K562 (cell line): ENCODE measurements around the gene C1QTNF7. TPM values are rescaled to one million over a fixed set of nuclear protein-coding genes. Genes with fewer than 3 reads are reported as not detected.

Source experiments
- ATAC-seq: fragments of 200-7000 bp; cut with Tn5 transposase; 3 replicates; pipeline ENCODE4 v1.9.1; 2020; ENCODE audit warnings: moderate library complexity
- BruUV-seq: library from RNA; stranded (reverse); fragments of 400-500 nt; replicated peaks from 2 replicates; lab custom pipeline; 2021; lab: Mats Ljungman, UMichigan
- CTCF ChIA-PET: fragments of 300-600 bp; formaldehyde crosslinking; extraction: SDS; loops from one replicate; lab custom pipeline; 2021; ENCODE audit warnings: low intra/inter-chr PET ratio; lab: Yijun Ruan, JAX
- POLR2A ChIA-PET: fragments of 300-600, 350-650 bp; sonication (Branson Sonifier 250); formaldehyde crosslinking; extraction: SDS; loops from one replicate; lab custom pipeline; 2021; ENCODE audit warnings: antibody characterized with exemption, inconsistent platforms; lab: Yijun Ruan, JAX
- DNase-seq, 4 experiments: peaks; one replicate each; pipeline versions ENCODE4 v3.0.0 to v3.0.0-alpha.2; 2011 to 2018; ENCODE audit warnings: low spot score in 3 of 4, mixed read lengths in 3 of 4; ENCODE audit errors: extremely low read depth in 1 of 4
- FAIRE-seq: peaks from 2 replicates; lab custom pipeline; 2011; peaks lifted over from hg19 to GRCh38; lab: Jason Lieb, UNC
- H2AFZ ChIP-seq: 2 replicates; pipeline ENCODE4 v1.6.0; 2011; ENCODE audit warnings: low read depth, low read length, control low read depth, inconsistent platforms
- H3K27ac ChIP-seq: fragments of 200-600 bp; 3 replicates; pipeline ENCODE4 v1.8.0; 2011; ENCODE audit warnings: low read depth, mild to moderate bottlenecking, control low read depth, inconsistent platforms, low read length, moderate library complexity, mixed read lengths; ENCODE audit errors: extremely low read depth
- H3K27me3 ChIP-seq, 2 experiments: fragments of 300-600 bp in 1 of 2; 2 replicates in 1 of 2; 3 replicates in 1 of 2; pipeline versions ENCODE4 v1.6.0 to v1.8.0; 2011; ENCODE audit warnings: inconsistent platforms in 2 of 2, low read length in 2 of 2, mild to moderate bottlenecking in 1 of 2, mixed read lengths in 1 of 2, moderate library complexity in 1 of 2; ENCODE audit not compliant: control insufficient read depth in 2 of 2, insufficient read depth in 2 of 2
- H3K36me3 ChIP-seq: fragments of 300-600 bp; 3 replicates; pipeline ENCODE4 v1.8.0; 2011; ENCODE audit warnings: mild to moderate bottlenecking, low read length, inconsistent platforms; ENCODE audit not compliant: control insufficient read depth, insufficient read depth
- H3K4me1 ChIP-seq, 2 experiments: fragments of 200-600 bp in 1 of 2; replicated peaks in 1 of 2; 2 replicates in 1 of 2; 3 replicates in 1 of 2; pipeline versions ENCODE4 v1.5.1 to v1.8.0; 2011; ENCODE audit warnings: inconsistent platforms in 2 of 2, low read length in 2 of 2, mild to moderate bottlenecking in 1 of 2, mixed read lengths in 1 of 2, moderate library complexity in 1 of 2; ENCODE audit not compliant: control insufficient read depth in 2 of 2, insufficient read depth in 2 of 2
- H3K4me2 ChIP-seq: 2 replicates; pipeline ENCODE4 v1.6.1; 2011; ENCODE audit warnings: low read length, control low read depth, inconsistent platforms, mixed read lengths; ENCODE audit not compliant: insufficient read depth
- H3K4me3 ChIP-seq: fragments of 200-600 bp; sonication (generic), shearing (Covaris generic); 2 replicates; pipeline ENCODE4 v1.5.1; 2016; ENCODE audit warnings: control low read depth, inconsistent platforms
- H3K79me2 ChIP-seq: fragments of 200-600 bp; 3 replicates; pipeline ENCODE4 v1.8.0; 2011; ENCODE audit warnings: low read length, inconsistent platforms; ENCODE audit not compliant: control insufficient read depth, insufficient read depth
- H3K9ac ChIP-seq, 2 experiments: 2 replicates each; pipeline versions ENCODE4 v1.6.0 to v1.6.1; 2011; ENCODE audit warnings: low read depth in 2 of 2, low read length in 2 of 2, control low read depth in 1 of 2, inconsistent platforms in 1 of 2, mild to moderate bottlenecking in 1 of 2, mixed read lengths in 1 of 2; ENCODE audit not compliant: insufficient read depth in 1 of 2
- H3K9me1 ChIP-seq: one replicate; pipeline ENCODE4 v1.6.0; 2011; ENCODE audit warnings: inconsistent platforms, mild to moderate bottlenecking, low read length, moderate library complexity; ENCODE audit not compliant: control insufficient read depth, insufficient read depth
- H3K9me3 ChIP-seq: replicated peaks from 2 replicates; pipeline ENCODE4 v1.5.1; 2011; ENCODE audit warnings: low read depth, low read length, inconsistent platforms; ENCODE audit not compliant: control insufficient read depth, insufficient read depth
- H4K20me1 ChIP-seq: replicated peaks from 2 replicates; pipeline ENCODE4 v1.6.1; 2011; ENCODE audit warnings: low read length, inconsistent platforms, mixed read lengths; ENCODE audit not compliant: control insufficient read depth, insufficient read depth
- CREM ChIP-seq: IDR thresholded peaks from 2 replicates; pipeline ENCODE4 v1.6.1; 2014; ENCODE audit warnings: antibody characterized with exemption, low read depth
- E2F4 ChIP-seq: sonication (generic); formaldehyde crosslinking; IDR thresholded peaks from 2 replicates; pipeline ENCODE4 v1.8.0; 2022; ENCODE audit warnings: mild to moderate bottlenecking, low read depth, missing genetic modification reagents
- EP300 ChIP-seq: IDR thresholded peaks from 2 replicates; pipeline ENCODE4 v1.6.1; 2012; ENCODE audit warnings: low read length, improper control_type of control experiment
- ESRRA ChIP-seq: fragments of 450-650 bp; IDR thresholded peaks from 2 replicates; pipeline ENCODE4 v1.6.1; 2014; ENCODE audit warnings: low read depth, mild to moderate bottlenecking, moderate library complexity, borderline replicate concordance
- JUN ChIP-seq, 2 experiments: sonication (generic) in 1 of 2; formaldehyde crosslinking in 1 of 2; IDR thresholded peaks; 2 replicates each; pipeline versions ENCODE4 v1.6.1 to v1.8.0; 2012 to 2022; ENCODE audit warnings: borderline replicate concordance in 2 of 2, mild to moderate bottlenecking in 2 of 2, improper control_type of control experiment in 1 of 2, low read depth in 1 of 2, low read length in 1 of 2, missing genetic modification reagents in 1 of 2
- RNF2 ChIP-seq: sonication (generic); IDR thresholded peaks from 2 replicates; pipeline ENCODE4 v1.6.1; 2016
- SMARCB1 ChIP-seq: IDR thresholded peaks from 2 replicates; pipeline ENCODE4 v1.6.1; 2011; ENCODE audit warnings: improper control_type of control experiment, low read depth; ENCODE audit not compliant: insufficient read length
- TAF9B ChIP-seq: fragments of 450-650 bp; IDR thresholded peaks from 2 replicates; pipeline ENCODE4 v1.6.1; 2018; ENCODE audit warnings: mild to moderate bottlenecking; ENCODE audit not compliant: partially characterized antibody
- ZNF655 ChIP-seq: fragments of 250-450 bp; sonication (Bioruptor Pico); IDR thresholded peaks from 2 replicates; pipeline ENCODE4 v1.5.0; 2021
- ZNF778 ChIP-seq: fragments of 450-650 bp; formaldehyde crosslinking; IDR thresholded peaks from 2 replicates; pipeline ENCODE4 v1.4.0; 2020; ENCODE audit warnings: mild to moderate bottlenecking, moderate library complexity
- WGBS: fragments of 100-300 bp; shearing (Covaris generic); methylation state at CpG from one replicate; pipeline ENCODE4 v1.1.6; 2016; ENCODE audit warnings: low coverage, mixed read lengths; ENCODE audit not compliant: insufficient coverage; ENCODE audit errors: missing lambda C conversion rate; 5-methylcytosine and 5-hydroxymethylcytosine counted together
- in situ Hi-C: fragments of 300-500 bp; cut with MboI; formaldehyde crosslinking; loops from 4 replicates; pipeline ENCODE4 v1.15.0; 2018; ENCODE audit warnings: inconsistent platforms, mixed read lengths
- intact Hi-C: fragments of 100-400 bp; cut with micrococcal nuclease; formaldehyde crosslinking; loops from 2 replicates; pipeline ENCODE4 v1.14.2; 2022
- polyA plus RNA-seq, 8 experiments: library from polyadenylated mRNA; depleted of rRNA in 4 of 8; stranded (reverse) in 5 of 8; unstranded in 3 of 8; fragments of >200 nt; fragmentation: Nextera tagmentation in 2 of 8; fragmentation: Illumina TruSeq in 1 of 8; extraction: Ambion mirVana in 2 of 8; extraction: Trizol in 1 of 8; gene quantifications; 2 replicates each; pipeline versions ENCODE4 v1.2.1 to v1.2.3, GENCODE V29; 2011 to 2014; ENCODE audit warnings: inconsistent platforms in 1 of 8, missing spikeins in 1 of 8
- total RNA-seq, 7 experiments: library from RNA; depleted of rRNA in 6 of 7; stranded (reverse); fragments of >200 nt in 6 of 7; fragmentation: Illumina TruSeq in 2 of 7; extraction: Trizol in 2 of 7; gene quantifications; 2 replicates each; pipeline versions ENCODE4 v1.2.1 to v1.2.3, GENCODE V29; 2011 to 2021; ENCODE audit warnings: low replicate concordance in 1 of 7
- TF ChIP-seq, protein P1 (sequence below): fragments of 150-350 bp; conservative IDR thresholded peaks from 2 replicates; pipeline ENCODE4 v1.6.1; 2014; ENCODE audit warnings: low read length
- TF ChIP-seq, protein P2 (sequence below): fragments of 450-650 bp; IDR thresholded peaks from 2 replicates; pipeline ENCODE4 v1.7.1; 2018; ENCODE audit warnings: mild to moderate bottlenecking, low read depth; ENCODE audit not compliant: partially characterized antibody

C1QTNF7 gene
- total and polyA plus RNA-seq, 9 of the 15 experiments (the other 6 are each of a cell fraction or from before 2014, with no cell fraction given): not detected

DNA sequence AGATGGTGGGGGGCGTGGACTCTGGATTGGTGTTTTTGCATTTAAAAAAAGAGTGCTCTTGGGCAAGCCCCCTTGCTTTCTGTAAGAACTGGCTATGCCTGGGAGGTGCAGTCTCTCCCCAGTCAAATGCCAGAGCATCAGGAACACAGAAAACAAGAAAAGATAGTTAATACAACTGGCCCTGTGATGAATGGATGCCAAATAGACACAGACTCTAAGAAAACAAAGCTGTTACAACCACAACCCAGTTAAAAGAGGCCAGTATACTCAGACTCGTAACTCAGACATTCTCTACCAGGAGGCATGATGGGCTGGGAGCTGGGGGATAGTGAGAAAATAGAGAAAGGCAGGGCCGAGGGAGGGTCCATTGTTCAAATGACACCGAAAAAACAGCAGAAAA lies 32.5 kb upstream of the C1QTNF7 start:
- Histone ChIP-seq H3K4me2 (no peak overlapping the region), H3K36me3 (no peaks in the 10 kb centered on the region), H3K79me2 (no peaks in the 10 kb centered on the region), H4K20me1 (no peaks in the 10 kb centered on the region; the same call in 1 of the 2 replicates), H3K9me1 (no peaks in the 10 kb centered on the region), H3K9ac (no peak overlapping the region), H3K27ac (no peak overlapping the region), H3K27me3 (no peaks in the 10 kb centered on the region), H3K9me3 (no peaks in the 10 kb centered on the region), H3K4me1 (no peaks in the 10 kb centered on the region), H2AFZ (no peak overlapping the region), H3K4me3 (no peak overlapping the region)
- ATAC-seq: no peak
- BruUV-seq: no TSS peak
- in situ Hi-C loops (loop anchor here (10.0 kb wide), 1 partner anchor 161 kb away; no protein-coding TSS in a partner anchor), intact Hi-C loops (loop anchor here (10.0 kb wide), 1 partner anchor 1741 kb away; no protein-coding TSS in a partner anchor)
- ChIA-PET POLR2A (interaction anchor here (0.5 kb wide), 1 partner anchor 114 kb away, joined by 3 read pairs; no protein-coding TSS in a partner anchor), CTCF (interaction anchor here (0.6 kb wide), 1 partner anchor 403 kb away, joined by 3 read pairs; no protein-coding TSS in a partner anchor)
- FAIRE-seq: no peak
- 2% methylated on average over 4 of the region's 4 CpGs for WGBS
- DNase-seq: no peak
- TF ChIP-seq ZNF778 (CRISPR knock-in tag) (no peak), E2F4 (no peak), SMARCB1 (no peak), EP300 (no peak), CREM (no peak), RNF2 (no peak), TAF9B (no peak), ESRRA (no peak), JUN (IDR thresholded peaks at IDR 0.05; ENCODE audit: borderline replicate concordance, low read depth, low read length) (no peak), JUN (CRISPR knock-in tag; IDR thresholded peaks at IDR 0.05; ENCODE audit: borderline replicate concordance) (no peak), ZNF655 (CRISPR knock-in tag) (no peak)
- TF ChIP-seq, protein P1, sequence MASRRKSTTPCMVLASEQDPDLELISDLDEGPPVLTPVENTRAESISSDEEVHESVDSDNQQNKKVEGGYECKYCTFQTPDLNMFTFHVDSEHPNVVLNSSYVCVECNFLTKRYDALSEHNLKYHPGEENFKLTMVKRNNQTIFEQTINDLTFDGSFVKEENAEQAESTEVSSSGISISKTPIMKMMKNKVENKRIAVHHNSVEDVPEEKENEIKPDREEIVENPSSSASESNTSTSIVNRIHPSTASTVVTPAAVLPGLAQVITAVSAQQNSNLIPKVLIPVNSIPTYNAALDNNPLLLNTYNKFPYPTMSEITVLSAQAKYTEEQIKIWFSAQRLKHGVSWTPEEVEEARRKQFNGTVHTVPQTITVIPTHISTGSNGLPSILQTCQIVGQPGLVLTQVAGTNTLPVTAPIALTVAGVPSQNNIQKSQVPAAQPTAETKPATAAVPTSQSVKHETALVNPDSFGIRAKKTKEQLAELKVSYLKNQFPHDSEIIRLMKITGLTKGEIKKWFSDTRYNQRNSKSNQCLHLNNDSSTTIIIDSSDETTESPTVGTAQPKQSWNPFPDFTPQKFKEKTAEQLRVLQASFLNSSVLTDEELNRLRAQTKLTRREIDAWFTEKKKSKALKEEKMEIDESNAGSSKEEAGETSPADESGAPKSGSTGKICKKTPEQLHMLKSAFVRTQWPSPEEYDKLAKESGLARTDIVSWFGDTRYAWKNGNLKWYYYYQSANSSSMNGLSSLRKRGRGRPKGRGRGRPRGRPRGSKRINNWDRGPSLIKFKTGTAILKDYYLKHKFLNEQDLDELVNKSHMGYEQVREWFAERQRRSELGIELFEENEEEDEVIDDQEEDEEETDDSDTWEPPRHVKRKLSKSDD: no peak
- TF ChIP-seq, protein P2, sequence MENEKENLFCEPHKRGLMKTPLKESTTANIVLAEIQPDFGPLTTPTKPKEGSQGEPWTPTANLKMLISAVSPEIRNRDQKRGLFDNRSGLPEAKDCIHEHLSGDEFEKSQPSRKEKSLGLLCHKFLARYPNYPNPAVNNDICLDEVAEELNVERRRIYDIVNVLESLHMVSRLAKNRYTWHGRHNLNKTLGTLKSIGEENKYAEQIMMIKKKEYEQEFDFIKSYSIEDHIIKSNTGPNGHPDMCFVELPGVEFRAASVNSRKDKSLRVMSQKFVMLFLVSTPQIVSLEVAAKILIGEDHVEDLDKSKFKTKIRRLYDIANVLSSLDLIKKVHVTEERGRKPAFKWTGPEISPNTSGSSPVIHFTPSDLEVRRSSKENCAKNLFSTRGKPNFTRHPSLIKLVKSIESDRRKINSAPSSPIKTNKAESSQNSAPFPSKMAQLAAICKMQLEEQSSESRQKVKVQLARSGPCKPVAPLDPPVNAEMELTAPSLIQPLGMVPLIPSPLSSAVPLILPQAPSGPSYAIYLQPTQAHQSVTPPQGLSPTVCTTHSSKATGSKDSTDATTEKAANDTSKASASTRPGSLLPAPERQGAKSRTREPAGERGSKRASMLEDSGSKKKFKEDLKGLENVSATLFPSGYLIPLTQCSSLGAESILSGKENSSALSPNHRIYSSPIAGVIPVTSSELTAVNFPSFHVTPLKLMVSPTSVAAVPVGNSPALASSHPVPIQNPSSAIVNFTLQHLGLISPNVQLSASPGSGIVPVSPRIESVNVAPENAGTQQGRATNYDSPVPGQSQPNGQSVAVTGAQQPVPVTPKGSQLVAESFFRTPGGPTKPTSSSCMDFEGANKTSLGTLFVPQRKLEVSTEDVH: no peak
